Measurements from ENCODE around the gene FBXL5.

DNA sequence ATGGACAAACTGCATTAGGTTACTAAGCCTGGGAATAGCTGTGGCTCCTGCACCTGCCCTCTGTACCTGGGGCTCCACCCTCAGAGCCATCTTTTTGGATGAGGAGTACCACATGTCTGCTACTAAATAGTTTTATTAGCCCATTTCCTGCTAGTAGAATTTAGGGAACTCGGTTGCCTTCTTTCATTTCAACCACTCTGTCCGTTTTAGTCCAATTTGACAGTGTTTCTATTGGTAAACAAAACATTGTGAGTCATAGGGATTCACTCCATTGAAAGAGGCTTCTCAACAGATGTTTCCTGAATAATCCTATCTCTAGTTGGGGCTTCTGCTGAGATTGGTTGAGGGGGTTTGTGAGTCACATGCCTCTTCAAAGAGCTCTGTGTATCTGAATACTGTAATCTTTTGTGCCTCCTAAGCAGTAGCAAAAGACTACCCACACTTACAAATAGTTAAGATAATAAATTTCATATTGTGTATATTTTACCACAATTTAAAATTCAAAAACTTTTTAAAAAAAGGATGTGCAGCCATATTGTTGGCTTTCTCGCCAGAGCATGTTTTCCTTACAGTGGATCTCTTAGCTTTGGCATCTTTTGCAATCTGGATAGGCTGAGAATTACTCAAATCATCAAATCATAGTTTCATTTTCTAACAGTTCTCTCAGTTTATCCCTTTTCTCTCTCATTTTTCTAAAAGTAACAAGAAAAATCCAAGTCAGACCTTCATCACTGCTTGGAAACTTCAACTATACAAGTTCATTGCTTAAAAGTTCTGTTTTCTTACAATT, 36.4 kb upstream of the FBXL5 start:
- TF ChIP-seq, protein P1, sequence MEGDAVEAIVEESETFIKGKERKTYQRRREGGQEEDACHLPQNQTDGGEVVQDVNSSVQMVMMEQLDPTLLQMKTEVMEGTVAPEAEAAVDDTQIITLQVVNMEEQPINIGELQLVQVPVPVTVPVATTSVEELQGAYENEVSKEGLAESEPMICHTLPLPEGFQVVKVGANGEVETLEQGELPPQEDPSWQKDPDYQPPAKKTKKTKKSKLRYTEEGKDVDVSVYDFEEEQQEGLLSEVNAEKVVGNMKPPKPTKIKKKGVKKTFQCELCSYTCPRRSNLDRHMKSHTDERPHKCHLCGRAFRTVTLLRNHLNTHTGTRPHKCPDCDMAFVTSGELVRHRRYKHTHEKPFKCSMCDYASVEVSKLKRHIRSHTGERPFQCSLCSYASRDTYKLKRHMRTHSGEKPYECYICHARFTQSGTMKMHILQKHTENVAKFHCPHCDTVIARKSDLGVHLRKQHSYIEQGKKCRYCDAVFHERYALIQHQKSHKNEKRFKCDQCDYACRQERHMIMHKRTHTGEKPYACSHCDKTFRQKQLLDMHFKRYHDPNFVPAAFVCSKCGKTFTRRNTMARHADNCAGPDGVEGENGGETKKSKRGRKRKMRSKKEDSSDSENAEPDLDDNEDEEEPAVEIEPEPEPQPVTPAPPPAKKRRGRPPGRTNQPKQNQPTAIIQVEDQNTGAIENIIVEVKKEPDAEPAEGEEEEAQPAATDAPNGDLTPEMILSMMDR (IDR thresholded peaks at IDR 0.05), result no peak
- TF ChIP-seq POLR2A (IDR thresholded peaks at IDR 0.05), result no peak
